Stimulated activated naive CD8-positive, alpha-beta T cell treated with anti-CD3 and anti-CD28 coated beads, Interleukin-15, amount 100 ng/mL, for 72 hours (primary cell): ENCODE results near the gene PROX1.

Experiments
- ATAC-seq: fragments of 150-1000 bp; cut with Tn5 transposase; 2 replicates; pipeline ENCODE4 v1.10.0; 2021; ENCODE audit warnings: mild to moderate bottlenecking, moderate library complexity
- DNase-seq, 2 donors: peaks; one replicate each; pipeline ENCODE4 v3.0.0; 2021 to 2022
- H3K27ac Mint-ChIP-seq, 2 donors: one replicate each; pipeline ENCODE4 v1.8.0; 2022; ENCODE audit warnings: mild to moderate bottlenecking in 2 of 2, mixed read lengths in 2 of 2, moderate library complexity in 2 of 2
- H3K27me3 Mint-ChIP-seq: one replicate; pipeline ENCODE4 v1.8.0; 2022; ENCODE audit warnings: mixed read lengths
- H3K4me1 Mint-ChIP-seq: one replicate; pipeline ENCODE4 v1.8.0; 2022; ENCODE audit warnings: mild to moderate bottlenecking, mixed read lengths
- H3K4me3 Mint-ChIP-seq, 2 donors: one replicate each; pipeline ENCODE4 v1.8.0; 2022; ENCODE audit warnings: mild to moderate bottlenecking in 2 of 2, mixed read lengths in 2 of 2, moderate library complexity in 1 of 2
- H3K9me3 Mint-ChIP-seq, 2 donors: one replicate each; pipeline ENCODE4 v1.8.0; 2022; ENCODE audit warnings: mixed read lengths in 2 of 2

The PROX1 gene

DNA sequence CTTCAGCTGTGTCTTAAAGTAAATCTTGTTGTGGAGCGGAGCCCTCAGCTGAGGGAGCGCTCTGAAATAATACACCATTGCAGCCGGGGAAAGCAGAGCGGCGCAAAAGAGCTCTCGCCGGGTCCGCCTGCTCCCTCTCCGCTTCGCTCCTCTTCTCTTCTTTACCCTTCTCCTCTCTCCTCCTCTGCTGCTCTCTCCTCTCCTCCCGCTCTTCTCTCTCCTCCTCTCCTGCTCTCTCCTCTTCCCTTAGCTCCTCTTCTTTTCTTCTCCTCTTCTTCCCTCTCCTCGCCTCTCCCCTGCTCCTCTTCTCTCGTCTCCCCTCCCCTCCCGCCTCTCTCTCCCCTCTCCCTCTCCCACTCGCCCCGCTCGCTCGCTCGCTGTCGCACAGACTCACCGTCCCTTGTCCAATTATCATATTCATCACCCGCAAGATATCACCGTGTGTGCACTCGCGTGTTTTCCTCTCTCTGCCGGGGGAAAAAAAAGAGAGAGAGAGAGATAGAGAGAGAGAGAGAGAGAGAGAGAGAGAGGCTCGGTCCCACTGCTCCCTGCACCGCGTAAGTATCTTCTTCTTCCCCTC lies at the start of gene PROX1:
PROX1 (plus strand) TSS at position 47 of the 580 bp plus-strand sequence. CDS start 8,563 bp downstream, outside the sequence.
- peak within 1 kb of the TSS; percentile 85 to 87 for H3K27ac Mint-ChIP-seq
- peak; percentile 86 for ATAC-seq
- DNase-seq: peak; percentile 17 to 53
- H3K4me3 Mint-ChIP-seq: peak within 1 kb of the TSS; percentile 87 to 90
- H3K4me1 Mint-ChIP-seq: peaks cover 43% of the 10 kb centered on the region
- peaks cover 97% of the 10 kb centered on the region for H3K27me3 Mint-ChIP-seq
- no peaks in the 10 kb centered on the region for H3K9me3 Mint-ChIP-seq

- ATAC-seq (no peak), DNase-seq (no peak)
- H3K27ac Mint-ChIP-seq: no peak overlapping the region
- H3K4me1 Mint-ChIP-seq: no peaks in the 10 kb centered on the region
- no peak overlapping the region for H3K4me3 Mint-ChIP-seq
- peaks cover 12% of the 10 kb centered on the region for H3K27me3 Mint-ChIP-seq
- peaks cover 7 to 27% of the 10 kb centered on the region in 2 donors for H3K9me3 Mint-ChIP-seq
Observed at GRCh38 chr1:213938776-213939175, 49.0 kb upstream of the PROX1 start.

- H3K27ac Mint-ChIP-seq: no peak overlapping the region
- ATAC-seq (no peak), DNase-seq (no peak)
- H3K4me1 Mint-ChIP-seq: no peaks in the 10 kb centered on the region
- H3K4me3 Mint-ChIP-seq: no peak overlapping the region
- H3K27me3 Mint-ChIP-seq: peaks cover 12% of the 10 kb centered on the region
- peaks cover 0 to 19% of the 10 kb centered on the region in 2 donors for H3K9me3 Mint-ChIP-seq
Observed at GRCh38 chr1:213939888-213940287, 47.9 kb upstream of the PROX1 start.

- Mint-ChIP-seq H3K27me3 (peaks cover 19% of the 10 kb centered on the region), H3K4me3 (no peak overlapping the region), H3K9me3 (peaks cover 0 to 19% of the 10 kb centered on the region in 2 donors), H3K27ac (no peak overlapping the region), H3K4me1 (no peaks in the 10 kb centered on the region)
- ATAC-seq: no peak
- DNase-seq: no peak
Observed at GRCh38 chr1:213940947-213941346, 46.8 kb upstream of the PROX1 start.

- no peaks in the 10 kb centered on the region for H3K4me1 Mint-ChIP-seq
- ATAC-seq (no peak), DNase-seq (no peak)
- no peak overlapping the region for H3K4me3 Mint-ChIP-seq
- H3K27me3 Mint-ChIP-seq: peaks cover 21% of the 10 kb centered on the region
- peaks cover 0 to 9% of the 10 kb centered on the region in 2 donors for H3K9me3 Mint-ChIP-seq
- no peak overlapping the region for H3K27ac Mint-ChIP-seq
Observed at GRCh38 chr1:213942061-213942460, 45.7 kb upstream of the PROX1 start.

DNA sequence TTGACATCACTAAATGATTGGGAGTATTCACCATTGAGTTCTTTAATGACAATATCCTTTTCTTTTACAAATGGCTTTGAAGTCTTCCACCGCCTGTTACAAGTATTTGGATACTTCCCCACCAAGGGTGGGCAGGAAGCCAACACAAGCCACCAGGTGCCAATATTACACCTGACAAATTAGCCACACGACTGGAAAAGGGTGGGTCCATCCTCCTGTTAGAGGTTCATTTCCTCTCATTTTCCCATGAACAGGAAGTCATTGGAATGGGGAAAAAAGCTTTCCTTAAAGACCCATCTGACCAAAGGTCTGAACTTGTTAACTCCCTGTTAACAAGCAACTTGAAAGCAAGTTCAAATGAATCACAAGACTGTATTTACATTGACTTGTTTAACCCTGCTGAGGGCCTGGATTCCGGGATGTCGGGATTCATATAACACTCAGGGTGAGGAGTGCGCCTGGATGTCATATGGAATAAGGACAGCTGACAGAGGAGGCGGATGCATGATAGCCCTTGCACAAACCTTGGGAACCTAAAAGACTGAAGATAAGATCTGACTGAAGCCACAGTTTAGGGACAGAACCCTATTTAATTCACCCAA lies 40.5 kb upstream of the PROX1 start:
- Mint-ChIP-seq H3K4me3 (no peak overlapping the region), H3K27ac (no peak overlapping the region), H3K4me1 (no peaks in the 10 kb centered on the region), H3K27me3 (peaks cover 20% of the 10 kb centered on the region), H3K9me3 (no peaks in the 10 kb centered on the region)
- DNase-seq (no peak), ATAC-seq (no peak)

DNA sequence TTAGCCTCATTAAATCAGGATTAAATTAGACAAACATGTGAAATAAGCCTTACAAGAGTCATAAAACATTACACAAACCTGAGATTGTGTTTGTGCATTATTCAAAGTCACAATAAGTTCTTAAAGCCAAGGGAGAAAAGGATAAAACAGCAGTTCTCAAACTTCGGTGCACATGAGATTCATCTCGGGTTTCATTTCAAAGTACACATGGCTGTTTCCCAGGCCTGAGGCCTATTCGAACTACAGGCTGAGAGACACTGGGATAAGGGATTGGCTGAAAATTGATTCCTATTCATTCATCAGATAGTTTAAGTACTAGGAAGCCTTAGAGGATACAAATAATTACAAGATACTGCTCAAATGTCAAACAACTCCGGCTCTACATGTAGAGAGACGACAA lies 35.9 kb upstream of the PROX1 start:
- H3K4me1 Mint-ChIP-seq: no peaks in the 10 kb centered on the region
- DNase-seq (no peak), ATAC-seq (no peak)
- no peak overlapping the region for H3K27ac Mint-ChIP-seq
- no peaks in the 10 kb centered on the region for H3K27me3 Mint-ChIP-seq
- H3K4me3 Mint-ChIP-seq: no peak overlapping the region
- H3K9me3 Mint-ChIP-seq: no peaks in the 10 kb centered on the region

GRCh38 chr1:213953806-213954205 lies 34.0 kb upstream of the PROX1 start:
- DNase-seq (no peak), ATAC-seq (no peak)
- H3K27me3 Mint-ChIP-seq: no peaks in the 10 kb centered on the region
- no peak overlapping the region for H3K27ac Mint-ChIP-seq
- H3K9me3 Mint-ChIP-seq: no peaks in the 10 kb centered on the region
- H3K4me3 Mint-ChIP-seq: no peak overlapping the region
- no peaks in the 10 kb centered on the region for H3K4me1 Mint-ChIP-seq

- Mint-ChIP-seq H3K4me3 (no peak overlapping the region), H3K9me3 (no peaks in the 10 kb centered on the region), H3K27me3 (peaks cover 8% of the 10 kb centered on the region), H3K4me1 (no peaks in the 10 kb centered on the region), H3K27ac (no peak overlapping the region)
- DNase-seq: no peak
- no peak for ATAC-seq
Observed at GRCh38 chr1:213956295-213956770, 31.4 kb upstream of the PROX1 start.

GRCh38 chr1:213958346-213958745 lies 29.4 kb upstream of the PROX1 start:
- no peak overlapping the region for H3K4me3 Mint-ChIP-seq
- DNase-seq (no peak), ATAC-seq (no peak)
- no peak overlapping the region for H3K27ac Mint-ChIP-seq
- peaks cover 0 to 12% of the 10 kb centered on the region in 2 donors for H3K9me3 Mint-ChIP-seq
- H3K4me1 Mint-ChIP-seq: no peaks in the 10 kb centered on the region
- peaks cover 8% of the 10 kb centered on the region for H3K27me3 Mint-ChIP-seq

- no peak overlapping the region for H3K27ac Mint-ChIP-seq
- H3K4me3 Mint-ChIP-seq: no peak overlapping the region
- ATAC-seq (no peak), DNase-seq (no peak)
- peaks cover 0 to 12% of the 10 kb centered on the region in 2 donors for H3K9me3 Mint-ChIP-seq
- peaks cover 14% of the 10 kb centered on the region for H3K27me3 Mint-ChIP-seq
- no peaks in the 10 kb centered on the region for H3K4me1 Mint-ChIP-seq
Observed at GRCh38 chr1:213960963-213961362, 26.8 kb upstream of the PROX1 start.

DNA sequence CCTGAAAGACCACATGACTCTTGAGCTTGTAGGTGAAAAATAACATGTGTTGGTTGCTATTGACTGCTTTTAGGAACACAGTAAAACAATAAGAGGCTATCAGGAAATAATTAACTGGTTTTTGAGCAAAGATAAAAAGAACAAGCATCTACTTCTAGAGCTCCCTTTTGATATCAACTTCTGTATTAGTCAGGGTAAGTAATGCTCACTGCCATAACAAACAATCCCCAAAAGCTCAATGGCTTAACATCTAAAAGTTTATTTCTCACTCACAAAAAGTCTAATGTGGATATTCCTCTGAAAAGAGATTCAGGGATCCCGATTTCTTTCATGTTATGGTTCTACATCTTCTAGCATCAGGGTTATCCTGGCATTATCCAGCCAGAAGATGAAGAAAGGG lies 25.3 kb upstream of the PROX1 start:
- Mint-ChIP-seq H3K4me3 (no peak overlapping the region), H3K9me3 (peaks cover 0 to 12% of the 10 kb centered on the region in 2 donors), H3K4me1 (no peaks in the 10 kb centered on the region), H3K27ac (no peak overlapping the region), H3K27me3 (peaks cover 14% of the 10 kb centered on the region)
- no peak for ATAC-seq
- DNase-seq: no peak

DNA sequence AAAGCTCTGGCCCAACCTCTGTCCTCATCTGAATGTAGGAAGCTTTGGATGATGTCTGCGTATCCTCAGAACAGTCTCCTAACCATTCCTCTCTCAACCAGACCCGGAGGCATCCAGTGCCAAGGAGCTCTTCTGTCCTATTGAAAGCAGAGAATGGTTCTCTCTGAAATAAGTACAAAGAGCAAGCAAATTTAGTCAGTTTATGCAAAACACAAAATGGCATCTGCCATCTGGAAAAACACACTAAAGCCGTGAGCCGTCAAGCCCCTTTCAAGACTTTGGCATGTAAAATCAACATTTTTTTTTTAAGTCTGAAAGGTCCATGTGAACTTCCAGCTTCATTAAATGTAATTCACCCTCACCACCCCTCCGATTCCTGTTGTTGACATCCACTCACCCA lies 21.7 kb upstream of the PROX1 start:
- H3K27ac Mint-ChIP-seq: no peak overlapping the region
- no peaks in the 10 kb centered on the region for H3K4me1 Mint-ChIP-seq

GRCh38 chr1:213968146-213968825 lies 19.5 kb upstream of the PROX1 start:
- Mint-ChIP-seq H3K9me3 (no peaks in the 10 kb centered on the region), H3K4me3 (no peak overlapping the region), H3K27ac (no peak overlapping the region), H3K27me3 (peaks cover 13% of the 10 kb centered on the region), H3K4me1 (no peaks in the 10 kb centered on the region)
- no peak for DNase-seq
- no peak for ATAC-seq

More for the DNA sequence above, 21.7 kb upstream of the PROX1 start:
- DNase-seq (no peak), ATAC-seq (no peak)
- H3K9me3 Mint-ChIP-seq: peaks cover 0 to 12% of the 10 kb centered on the region in 2 donors
- no peak overlapping the region for H3K4me3 Mint-ChIP-seq
- H3K27me3 Mint-ChIP-seq: peaks cover 13% of the 10 kb centered on the region

DNA sequence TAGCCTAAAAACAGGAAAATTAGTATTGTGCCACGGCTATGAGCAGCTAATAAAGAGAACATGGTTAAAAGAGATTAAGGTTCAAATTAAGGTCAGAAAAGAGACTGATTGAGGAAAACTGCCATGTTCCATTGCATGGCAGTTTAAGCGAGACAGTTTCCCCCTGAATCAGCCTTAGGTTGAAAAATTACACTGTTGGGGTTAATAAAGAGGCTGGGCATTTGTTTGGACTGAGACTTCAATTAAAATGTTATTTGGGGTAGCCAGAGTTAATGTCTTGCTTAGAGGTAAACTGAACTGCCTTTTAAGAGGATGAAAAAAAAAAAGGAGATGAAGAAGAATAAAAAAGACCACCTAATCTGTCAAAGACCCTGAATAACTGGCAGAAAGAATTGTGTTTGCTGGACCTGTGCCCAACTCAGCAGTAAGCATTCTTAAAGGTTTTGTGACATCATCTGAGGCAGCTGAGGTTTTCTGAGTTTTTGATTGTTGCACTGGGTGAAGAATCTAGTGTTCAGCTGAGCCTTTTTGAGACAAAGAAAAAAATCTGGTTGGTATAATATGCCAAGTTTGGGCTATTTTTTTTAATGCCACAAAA lies 17.7 kb upstream of the PROX1 start:
- Mint-ChIP-seq H3K4me1 (no peaks in the 10 kb centered on the region), H3K4me3 (no peak overlapping the region), H3K27me3 (peaks cover 11% of the 10 kb centered on the region), H3K27ac (no peak overlapping the region), H3K9me3 (no peaks in the 10 kb centered on the region)
- ATAC-seq (no peak), DNase-seq (no peak)

DNA sequence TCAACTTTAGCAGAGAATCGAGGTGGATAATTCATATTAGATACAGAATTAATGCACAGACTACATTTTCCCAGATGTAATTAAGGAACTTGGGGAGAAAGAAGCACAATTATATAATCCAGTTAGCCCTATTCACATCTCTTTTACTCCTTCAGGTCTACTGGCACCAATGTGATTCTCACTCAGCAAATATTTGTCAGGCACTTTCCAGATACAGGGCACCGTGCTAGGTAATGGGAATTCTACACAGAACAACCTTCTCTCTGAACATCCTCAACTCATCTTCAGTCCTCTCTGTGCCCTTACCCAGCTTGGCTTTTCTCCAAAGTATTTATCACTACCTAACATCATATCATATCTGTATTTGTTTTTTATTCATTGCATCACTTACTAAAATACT lies 15.6 kb upstream of the PROX1 start:
- Mint-ChIP-seq H3K27ac (no peak overlapping the region), H3K27me3 (peaks cover 22% of the 10 kb centered on the region), H3K9me3 (no peaks in the 10 kb centered on the region), H3K4me3 (no peak overlapping the region), H3K4me1 (no peaks in the 10 kb centered on the region)
- ATAC-seq: no peak
- DNase-seq: no peak
